Smooth muscle cell (in vitro differentiated cells): ENCODE measurements around the gene ARHGAP26. TPM values are rescaled to one million over a fixed set of nuclear protein-coding genes. Genes with fewer than 3 reads are reported as not detected.

ENCODE experiments used
- DNase-seq: peaks from one replicate; lab custom pipeline; 2025; ENCODE audit not compliant: unreplicated experiment; lab: John Stamatoyannopoulos, UW
- H2AFZ ChIP-seq: fragments of 200-600 bp; sonication (generic); 2 replicates; pipeline ENCODE4 v1.6.0; 2016; ENCODE audit warnings: antibody characterized with exemption, low read depth, mild to moderate bottlenecking
- H3F3A ChIP-seq: fragments of 200-600 bp; sonication (generic); 2 replicates; pipeline ENCODE4 v1.6.0; 2017; ENCODE audit warnings: antibody characterized with exemption, low read depth
- H3K27ac ChIP-seq: fragments of 200-600 bp; sonication (generic); 2 replicates; pipeline ENCODE4 v1.5.1; 2016; ENCODE audit warnings: low read depth, mild to moderate bottlenecking
- H3K27me3 ChIP-seq: fragments of 200-600 bp; sonication (generic); 2 replicates; pipeline ENCODE4 v1.6.1; 2016; ENCODE audit warnings: low read depth, mild to moderate bottlenecking
- H3K36me3 ChIP-seq: fragments of 200-600 bp; sonication (generic); 2 replicates; pipeline ENCODE4 v1.5.1; 2016; ENCODE audit warnings: low read depth
- H3K4me1 ChIP-seq: fragments of 200-600 bp; sonication (generic); 2 replicates; pipeline ENCODE4 v1.5.1; 2016; ENCODE audit warnings: low read depth
- H3K4me2 ChIP-seq: fragments of 200-600 bp; sonication (generic); 2 replicates; pipeline ENCODE4 v1.6.0; 2016; ENCODE audit warnings: mild to moderate bottlenecking
- H3K4me3 ChIP-seq: fragments of 200-600 bp; sonication (generic); 2 replicates; pipeline ENCODE4 v1.5.1; 2016; ENCODE audit warnings: mild to moderate bottlenecking
- H3K79me2 ChIP-seq: fragments of 200-600 bp; sonication (generic); 2 replicates; pipeline ENCODE4 v1.6.0; 2016; ENCODE audit warnings: low read depth, mild to moderate bottlenecking
- H3K9ac ChIP-seq: fragments of 200-600 bp; sonication (generic); 2 replicates; pipeline ENCODE4 v1.6.0; 2016; ENCODE audit warnings: low read depth
- H3K9me3 ChIP-seq: fragments of 200-600 bp; sonication (generic); replicated peaks from 2 replicates; pipeline ENCODE4 v1.5.1; 2016; ENCODE audit warnings: low read depth
- H4K20me1 ChIP-seq: fragments of 200-600 bp; sonication (generic); 2 replicates; pipeline ENCODE4 v1.6.0; 2016; ENCODE audit warnings: low read depth
- CTCF ChIP-seq: fragments of 200-600 bp; sonication (generic); IDR thresholded peaks from 2 replicates; pipeline ENCODE4 v1.5.1; 2017; ENCODE audit warnings: borderline replicate concordance, mild to moderate bottlenecking, antibody characterized with exemption; ENCODE audit not compliant: insufficient read depth, poor library complexity, severe bottlenecking
- WGBS: methylation state at CpG from one replicate; pipeline ENCODE4 v1.1.7; 2016; ENCODE audit warnings: low lambda C conversion rate; 5-methylcytosine and 5-hydroxymethylcytosine counted together
- polyA plus RNA-seq: library from polyadenylated mRNA; unstranded; fragments of >200 nt; fragmentation: Nextera tagmentation; extraction: Ambion mirVana; gene quantifications from 2 replicates; pipeline ENCODE4 v1.2.1, GENCODE V29; 2016
- total RNA-seq: library from RNA; depleted of rRNA; stranded (reverse); fragments of >200 nt; gene quantifications from 2 replicates; pipeline ENCODE4 v1.2.3, GENCODE V29; 2014

Gene ARHGAP26
- total and polyA plus RNA-seq, 2 experiments from 2014 or later: 2.2 to 5.1 TPM

DNA sequence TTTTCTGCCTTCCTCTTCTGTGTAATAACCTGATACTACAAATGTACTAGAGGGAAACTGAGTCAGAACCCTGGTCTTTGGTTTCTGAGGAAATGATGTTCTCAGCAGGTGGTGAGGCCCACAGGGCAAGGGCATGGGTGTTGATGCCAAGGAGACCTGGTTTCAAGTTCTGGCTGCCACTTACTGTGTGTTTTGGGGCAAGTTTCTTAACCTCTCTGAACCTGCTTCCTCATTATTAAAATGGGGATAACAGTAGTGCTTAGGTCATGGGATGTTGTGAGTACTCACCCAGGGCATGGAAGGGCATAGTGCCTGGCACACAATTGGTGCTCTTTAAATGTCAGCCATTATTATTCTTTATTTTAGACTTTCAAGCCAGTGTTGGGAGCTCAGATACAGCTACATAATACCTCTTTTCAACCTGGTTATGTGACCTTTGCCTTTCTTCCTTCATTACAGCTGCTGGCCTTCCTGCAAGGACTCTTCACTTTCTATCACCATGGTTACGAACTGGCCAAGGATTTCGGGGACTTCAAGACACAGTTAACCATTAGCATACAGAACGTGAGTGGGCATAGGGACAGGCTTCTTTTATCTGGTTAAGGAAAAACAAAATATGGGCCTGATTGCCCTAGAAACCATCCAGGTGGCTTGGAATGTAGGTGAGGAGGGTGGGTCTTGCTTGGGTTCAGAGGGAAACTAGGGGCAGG is 131.5 kb downstream of the ARHGAP26 start:
- Histone ChIP-seq H3K4me3 (no peak overlapping the region), H3K9me3 (no peaks in the 10 kb centered on the region), H3K79me2 (no peaks in the 10 kb centered on the region), H3K27ac (no peak overlapping the region), H4K20me1 (no peaks in the 10 kb centered on the region), H3K4me2 (peak overlapping the region; percentile 34), H2AFZ (no peak overlapping the region), H3K36me3 (no peaks in the 10 kb centered on the region), H3K27me3 (no peaks in the 10 kb centered on the region), H3K9ac (no peak overlapping the region), H3K4me1 (peaks cover 24% of the 10 kb centered on the region), H3F3A (no peaks in the 10 kb centered on the region)
- no peak for DNase-seq
- no peak for TF ChIP-seq CTCF
- WGBS: 77% methylated on average over 3 of the region's 3 CpGs

DNA sequence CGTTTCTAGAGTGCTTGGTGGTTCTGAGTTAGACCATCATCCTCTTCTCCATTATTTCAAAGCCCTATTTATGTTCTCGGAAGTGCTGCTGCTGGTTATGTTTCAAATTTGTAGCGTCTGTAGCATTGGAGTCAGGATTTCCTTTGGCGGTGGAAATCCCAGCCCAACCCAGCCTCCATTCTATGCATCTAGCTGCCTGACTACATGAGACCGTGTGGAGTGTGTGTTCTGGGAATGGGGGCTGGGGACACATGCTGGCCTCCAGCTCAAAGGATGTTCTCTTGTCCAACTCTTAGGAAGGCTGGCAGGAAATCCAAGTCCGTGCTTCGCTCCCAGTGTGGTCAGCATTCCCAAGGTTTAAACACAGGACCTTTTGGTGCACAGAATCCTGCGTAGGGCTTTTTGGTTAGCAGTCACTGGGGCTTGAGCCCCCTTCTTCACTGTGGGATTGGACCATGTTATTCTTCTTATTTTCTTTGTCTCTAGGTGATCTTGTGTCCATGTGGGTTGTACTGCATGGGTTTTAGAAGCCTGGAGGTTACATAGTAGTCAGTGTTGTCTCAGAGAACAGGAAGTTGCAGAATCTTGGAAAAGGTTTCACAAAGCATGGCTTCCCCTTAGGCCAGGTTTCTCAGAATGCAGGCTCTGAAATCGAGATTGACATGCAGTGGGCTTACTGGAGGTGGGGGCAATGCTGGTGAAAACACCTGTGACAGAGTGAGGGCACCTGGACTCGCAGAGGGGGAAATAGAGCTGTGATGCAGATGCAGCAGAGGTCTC is 132.2 kb downstream of the ARHGAP26 start:
- H3K4me3 ChIP-seq: no peak overlapping the region
- no peaks in the 10 kb centered on the region for H3K79me2 ChIP-seq
- no peak overlapping the region for H3K9ac ChIP-seq
- H4K20me1 ChIP-seq: no peaks in the 10 kb centered on the region
- H2AFZ ChIP-seq: no peak overlapping the region
- no peak for DNase-seq
- H3K4me1 ChIP-seq: peaks cover 18% of the 10 kb centered on the region
- no peaks in the 10 kb centered on the region for H3K9me3 ChIP-seq
- no peak for TF ChIP-seq CTCF
- H3K4me2 ChIP-seq: no peak overlapping the region
- no peaks in the 10 kb centered on the region for H3K36me3 ChIP-seq
- no peaks in the 10 kb centered on the region for H3K27me3 ChIP-seq
- 95% methylated on average over 10 of the region's 10 CpGs for WGBS
- H3F3A ChIP-seq: no peaks in the 10 kb centered on the region
- no peak overlapping the region for H3K27ac ChIP-seq

DNA sequence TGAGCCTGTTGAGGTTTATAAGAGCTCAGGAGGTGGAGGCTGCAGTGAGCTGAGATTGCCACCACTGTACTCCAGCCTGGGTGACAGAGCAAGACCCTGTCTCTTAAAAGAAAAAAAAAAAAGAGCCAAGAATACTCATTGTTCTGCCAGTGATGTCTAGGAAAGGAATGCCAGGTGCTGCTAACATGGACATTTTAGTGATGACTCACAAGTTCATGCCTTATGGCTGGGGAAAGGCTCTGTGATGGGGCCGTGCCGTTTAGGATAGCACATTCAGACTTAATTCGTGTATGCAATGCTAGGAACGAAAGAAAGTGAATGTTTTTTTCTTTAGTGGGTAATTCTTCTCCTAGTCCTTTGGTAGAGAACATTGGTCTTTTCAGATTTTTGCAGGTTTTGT is 134.2 kb downstream of the ARHGAP26 start:
- no peak overlapping the region for H2AFZ ChIP-seq
- H3K27ac ChIP-seq: peak overlapping the region; percentile 36
- peaks cover 17% of the 10 kb centered on the region for H3K4me1 ChIP-seq
- H3K9ac ChIP-seq: no peak overlapping the region
- no peaks in the 10 kb centered on the region for H3K9me3 ChIP-seq
- H3K36me3 ChIP-seq: no peaks in the 10 kb centered on the region
- WGBS: 59% methylated on average over 4 of the region's 4 CpGs
- no peaks in the 10 kb centered on the region for H3K27me3 ChIP-seq
- no peak for DNase-seq
- H3F3A ChIP-seq: no peaks in the 10 kb centered on the region
- H4K20me1 ChIP-seq: no peaks in the 10 kb centered on the region
- H3K4me3 ChIP-seq: no peak overlapping the region
- H3K4me2 ChIP-seq: no peak overlapping the region
- H3K79me2 ChIP-seq: no peaks in the 10 kb centered on the region
- TF ChIP-seq CTCF: no peak
